ENCODE data around the gene HOXB6.

Gene HOXB6

GRCh38 chr17:48594538-48595277 lies 10.1 kb downstream of the HOXB6 start:
- DNase-seq (ENCODE audit: low spot score), result no peak

- peak; percentile 91 for DNase-seq (ENCODE audit: low spot score)
These were observed 10.8 kb downstream of the HOXB6 start for GRCh38 chr17:48593840-48594537.

GRCh38 chr17:48593126-48593829 lies 11.5 kb downstream of the HOXB6 start, which contains the start of gene HOXB5:
HOXB5 (minus strand) TSS chr17:48593779; CDS start chr17:48593682, 97 bp downstream.
- no peak for DNase-seq (ENCODE audit: low spot score)

- no peak for DNase-seq (ENCODE audit: low spot score)
These were observed 12.2 kb downstream of the HOXB6 start for GRCh38 chr17:48592577-48592976.

GRCh38 chr17:48592057-48592514 lies 12.7 kb downstream of the HOXB6 start:
- DNase-seq (ENCODE audit: low spot score), result no peak

- no peak for DNase-seq (ENCODE audit: low spot score)
These were observed 13.3 kb downstream of the HOXB6 start for GRCh38 chr17:48591255-48592056.

- DNase-seq (ENCODE audit: low spot score), result no peak
These were observed 14.1 kb downstream of the HOXB6 start for GRCh38 chr17:48590607-48591161.

GRCh38 chr17:48589831-48590606 lies 14.8 kb downstream of the HOXB6 start, which contains the start of gene HOXB3:
HOXB3 (minus strand) TSS chr17:48590241; CDS start chr17:48552474, 37,767 bp downstream.
- DNase-seq (ENCODE audit: low spot score), result peak; percentile 42

GRCh38 chr17:48589060-48589830 lies 15.5 kb downstream of the HOXB6 start:
- no peak for DNase-seq (ENCODE audit: low spot score)

- DNase-seq (ENCODE audit: low spot score), result no peak
These were observed 16.3 kb downstream of the HOXB6 start for GRCh38 chr17:48588528-48588927.

- DNase-seq (ENCODE audit: low spot score), result no peak
These were observed 16.7 kb downstream of the HOXB6 start for GRCh38 chr17:48588074-48588415.

- peak; percentile 47 for DNase-seq (ENCODE audit: low spot score)
These were observed 17.3 kb downstream of the HOXB6 start for GRCh38 chr17:48587276-48588073.

GRCh38 chr17:48586355-48587258 lies 18.2 kb downstream of the HOXB6 start:
- DNase-seq (ENCODE audit: low spot score), result no peak

GRCh38 chr17:48584223-48584741 lies 20.5 kb downstream of the HOXB6 start:
- no peak for DNase-seq (ENCODE audit: low spot score)

GRCh38 chr17:48583708-48584222 lies 21.0 kb downstream of the HOXB6 start:
- DNase-seq (ENCODE audit: low spot score), result no peak

GRCh38 chr17:48582750-48583069 lies 22.1 kb downstream of the HOXB6 start:
- DNase-seq (ENCODE audit: low spot score), result no peak

- no peak for DNase-seq (ENCODE audit: low spot score)
These were observed 24.8 kb downstream of the HOXB6 start for GRCh38 chr17:48579760-48580554.

Data from AG08396 (cell line).